H1 (cell line): ENCODE measurements around the gene KCNN1. TPM values are rescaled to one million over a fixed set of nuclear protein-coding genes. Genes with fewer than 3 reads are reported as not detected.
A peak's percentile ranks its signal among the peaks of the same experiment; 100 is the strongest.

Source experiments
- CTCF ChIA-PET: fragments of 300-600 bp; sonication (Branson Sonifier 250); formaldehyde crosslinking; loops from one replicate; lab custom pipeline; 2021; ENCODE audit not compliant: partially characterized antibody; lab: Charles Lee
- POLR2A ChIA-PET: fragments of 300-600 bp; sonication (Branson Sonifier 250); formaldehyde crosslinking; loops from one replicate; lab custom pipeline; 2021; ENCODE audit warnings: inconsistent platforms; ENCODE audit not compliant: partially characterized antibody; lab: Charles Lee
- DNase-seq, 2 experiments: peaks; one replicate each; pipeline versions ENCODE4 v3.0.0 to v3.0.0-alpha.2; 2010 to 2022; ENCODE audit warnings: low spot score in 2 of 2, low read depth in 1 of 2, mixed read lengths in 1 of 2
- FAIRE-seq: peaks from 2 replicates; lab custom pipeline; 2011; peaks lifted over from hg19 to GRCh38; lab: Jason Lieb, UNC
- H2AFZ ChIP-seq: 2 replicates; pipeline ENCODE4 v1.8.1; 2012; ENCODE audit warnings: low read length, inconsistent platforms
- H2AK5ac ChIP-seq: 2 replicates; pipeline ENCODE4 v1.6.1; 2013; ENCODE audit warnings: low read depth, low read length
- H2BK120ac ChIP-seq: replicated peaks from 2 replicates; pipeline ENCODE3; 2013; ENCODE audit warnings: low read depth, low read length, inconsistent platforms
- H2BK12ac ChIP-seq: 2 replicates; pipeline ENCODE4 v1.6.1; 2013; ENCODE audit warnings: low read depth, low read length
- H2BK15ac ChIP-seq: 2 replicates; pipeline ENCODE4 v1.6.1; 2013; ENCODE audit warnings: low read length
- H2BK20ac ChIP-seq: 2 replicates; pipeline ENCODE4 v1.6.1; 2013; ENCODE audit warnings: low read length
- H2BK5ac ChIP-seq: 2 replicates; pipeline ENCODE4 v1.6.1; 2013; ENCODE audit warnings: low read depth, low read length
- H3K14ac ChIP-seq: 2 replicates; pipeline ENCODE4 v1.6.1; 2013; ENCODE audit warnings: inconsistent platforms; ENCODE audit not compliant: insufficient read length
- H3K18ac ChIP-seq: 2 replicates; pipeline ENCODE4 v1.6.1; 2013; ENCODE audit warnings: low read length; ENCODE audit errors: extremely low read depth
- H3K23ac ChIP-seq: 2 replicates; pipeline ENCODE4 v1.6.1; 2013; ENCODE audit warnings: inconsistent platforms; ENCODE audit not compliant: insufficient read length
- H3K23me2 ChIP-seq: 2 replicates; pipeline ENCODE4 v1.6.1; 2013; ENCODE audit warnings: low read depth, low read length
- H3K27ac ChIP-seq: 2 replicates; pipeline ENCODE4 v1.6.1; 2011; ENCODE audit warnings: low read depth, low read length, inconsistent platforms
- H3K27me3 ChIP-seq, 4 experiments: replicated peaks in 1 of 4; 1 replicate in 1 of 4; 2 replicates in 3 of 4; pipeline versions ENCODE4 v1.6.1 to v1.8.1; 2011 to 2013; ENCODE audit warnings: low read length in 3 of 4, mild to moderate bottlenecking in 3 of 4, inconsistent platforms in 2 of 4, mixed read lengths in 2 of 4, moderate library complexity in 1 of 4; ENCODE audit not compliant: control insufficient read depth in 3 of 4, insufficient read depth in 3 of 4; ENCODE audit errors: extremely low read depth in 1 of 4
- H3K36me3 ChIP-seq, 4 experiments: 2 replicates each; pipeline versions ENCODE4 v1.6.1 to v1.8.1; 2011 to 2013; ENCODE audit warnings: mild to moderate bottlenecking in 4 of 4, low read length in 3 of 4, moderate library complexity in 2 of 4, control low read depth in 1 of 4, inconsistent platforms in 1 of 4; ENCODE audit not compliant: insufficient read depth in 4 of 4, control insufficient read depth in 2 of 4
- H3K4ac ChIP-seq: replicated peaks from 2 replicates; pipeline ENCODE3; 2013; ENCODE audit warnings: low read length, low read depth, mixed read lengths, inconsistent platforms; ENCODE audit not compliant: insufficient read length
- H3K4me1 ChIP-seq, 4 experiments: replicated peaks in 1 of 4; 1 replicate in 1 of 4; 2 replicates in 3 of 4; pipeline versions ENCODE4 v1.6.1 to v1.8.1; 2011 to 2013; ENCODE audit warnings: low read length in 3 of 4, inconsistent platforms in 2 of 4, mixed read lengths in 1 of 4; ENCODE audit not compliant: insufficient read depth in 4 of 4, control insufficient read depth in 3 of 4
- H3K4me2 ChIP-seq, 2 experiments: 2 replicates each; pipeline versions ENCODE4 v1.6.1 to v1.8.1; 2011 to 2013; ENCODE audit warnings: low read depth in 2 of 2, low read length in 2 of 2, control low read depth in 1 of 2, inconsistent platforms in 1 of 2, mild to moderate bottlenecking in 1 of 2; ENCODE audit not compliant: insufficient read depth in 1 of 2
- H3K4me3 ChIP-seq, 4 experiments: fragments of 200-600, 300-600 bp in 1 of 4; sonication (generic), shearing (Covaris generic), sonication (Bioruptor Twin) in 1 of 4; 2 replicates each; pipeline versions ENCODE4 v1.5.1 to v1.8.1; 2011 to 2016; ENCODE audit warnings: low read length in 4 of 4, low read depth in 3 of 4, control low read depth in 2 of 4, inconsistent platforms in 2 of 4, mild to moderate bottlenecking in 2 of 4, mixed read lengths in 1 of 4, moderate library complexity in 1 of 4; ENCODE audit not compliant: insufficient read depth in 2 of 4; ENCODE audit errors: extremely low read depth in 1 of 4
- H3K56ac ChIP-seq: replicated peaks from 2 replicates; pipeline ENCODE3; 2013; ENCODE audit warnings: low read depth, mild to moderate bottlenecking, mixed read lengths, low read length, inconsistent platforms; ENCODE audit not compliant: insufficient read length
- H3K79me1 ChIP-seq: 2 replicates; pipeline ENCODE4 v1.6.1; 2013; ENCODE audit warnings: low read depth, low read length, control low read depth
- H3K79me2 ChIP-seq, 2 experiments: 2 replicates each; pipeline versions ENCODE4 v1.6.1 to v1.8.1; 2012 to 2013; ENCODE audit warnings: low read length in 2 of 2, mild to moderate bottlenecking in 2 of 2, inconsistent platforms in 1 of 2; ENCODE audit not compliant: insufficient read depth in 2 of 2, control insufficient read depth in 1 of 2
- H3K9ac ChIP-seq, 4 experiments: replicated peaks in 1 of 4; 1 replicate in 1 of 4; 2 replicates in 3 of 4; pipeline versions ENCODE4 v1.6.1 to v1.8.1; 2011 to 2013; ENCODE audit warnings: low read depth in 3 of 4, low read length in 3 of 4, control low read depth in 2 of 4, mild to moderate bottlenecking in 2 of 4, moderate library complexity in 2 of 4, inconsistent platforms in 1 of 4; ENCODE audit errors: extremely low read depth in 1 of 4
- H3K9me3 ChIP-seq, 2 experiments: 2 replicates each; pipeline versions ENCODE4 v1.6.1 to v1.8.1; 2012 to 2013; ENCODE audit warnings: mild to moderate bottlenecking in 2 of 2, moderate library complexity in 2 of 2, control low read depth in 1 of 2, inconsistent platforms in 1 of 2, low read depth in 1 of 2, low read length in 1 of 2, mixed read lengths in 1 of 2; ENCODE audit not compliant: insufficient read depth in 2 of 2
- H4K20me1 ChIP-seq, 2 experiments: replicated peaks in 1 of 2; 2 replicates each; pipeline versions ENCODE3 to v1.8.1; 2011 to 2013; ENCODE audit warnings: inconsistent platforms in 2 of 2, low read length in 2 of 2, mild to moderate bottlenecking in 1 of 2; ENCODE audit not compliant: insufficient read depth in 2 of 2, control insufficient read depth in 1 of 2
- H4K5ac ChIP-seq: 2 replicates; pipeline ENCODE4 v1.6.1; 2013; ENCODE audit warnings: low read length, low read depth, mixed read lengths, inconsistent platforms; ENCODE audit not compliant: insufficient read length
- H4K8ac ChIP-seq: 2 replicates; pipeline ENCODE4 v1.8.0; 2013; ENCODE audit warnings: mild to moderate bottlenecking, moderate library complexity, low read length, inconsistent platforms; ENCODE audit not compliant: insufficient read depth; ENCODE audit errors: extremely low read depth
- H4K91ac ChIP-seq: replicated peaks from 2 replicates; pipeline ENCODE3; 2013; ENCODE audit warnings: low read length, mixed read lengths, inconsistent platforms; ENCODE audit not compliant: insufficient read length
- BACH1 ChIP-seq: IDR thresholded peaks from 2 replicates; pipeline ENCODE4 v1.6.1; 2012; ENCODE audit warnings: low read length, improper control_type of control experiment
- CHD1 ChIP-seq: IDR thresholded peaks from 2 replicates; pipeline ENCODE4 v1.6.1; 2012; ENCODE audit warnings: low read depth, low read length, improper control_type of control experiment
- HDAC2 ChIP-seq, 2 experiments: fragments of 300-600 bp in 1 of 2; sonication (generic) in 1 of 2; IDR thresholded peaks; 2 replicates each; pipeline ENCODE4 v1.6.1; 2011 to 2012; ENCODE audit warnings: low read depth in 2 of 2, low read length in 2 of 2, mild to moderate bottlenecking in 2 of 2, moderate library complexity in 2 of 2, borderline replicate concordance in 1 of 2, inconsistent platforms in 1 of 2
- KDM5A ChIP-seq: fragments of 200-600 bp; IDR thresholded peaks from 2 replicates; pipeline ENCODE4 v1.7.1; 2012; ENCODE audit warnings: mild to moderate bottlenecking, low read length, inconsistent platforms, mixed read lengths
- PHF8 ChIP-seq: fragments of 200-600 bp; sonication (generic); conservative IDR thresholded peaks from 2 replicates; pipeline ENCODE4 v1.7.1; 2012; ENCODE audit warnings: low read depth, mild to moderate bottlenecking, inconsistent platforms, low read length, moderate library complexity
- SIN3A ChIP-seq, 2 experiments: IDR thresholded peaks in 1 of 2; conservative IDR thresholded peaks in 1 of 2; 2 replicates each; pipeline ENCODE4 v1.6.1; 2011 to 2012; ENCODE audit warnings: low read length in 2 of 2, improper control_type of control experiment in 1 of 2, low read depth in 1 of 2, mild to moderate bottlenecking in 1 of 2
- TAF1 ChIP-seq: IDR thresholded peaks from 2 replicates; pipeline ENCODE4 v1.6.1; 2011; ENCODE audit warnings: mild to moderate bottlenecking, low read depth, low read length
- WGBS, 2 experiments: shearing (Covaris generic) in 1 of 2; methylation state at CpG; one replicate each; pipeline versions ENCODE4 v1.1.6 to v1.1.7; 2013 to 2015; ENCODE audit warnings: low lambda C conversion rate in 2 of 2, mixed read lengths in 2 of 2, inconsistent platforms in 1 of 2, low coverage in 1 of 2, missing lambda C conversion rate in 1 of 2; ENCODE audit not compliant: insufficient replicate concordance in 2 of 2, insufficient coverage in 1 of 2, insufficient read length in 1 of 2; ENCODE audit errors: extremely low coverage in 1 of 2, missing lambda C conversion rate in 1 of 2; 5-methylcytosine and 5-hydroxymethylcytosine counted together
- polyA plus RNA-seq, 7 experiments: library from polyadenylated mRNA; depleted of rRNA in 3 of 7; stranded (reverse) in 5 of 7; unstranded in 2 of 7; fragments of >200 nt in 5 of 7; fragments of 200-250 nt in 2 of 7; gene quantifications; 1 replicate in 5 of 7; 2 replicates in 1 of 7; 4 replicates in 1 of 7; pipeline versions ENCODE4 v1.2.1 to v1.2.3, GENCODE V29; 2011 to 2013; ENCODE audit warnings: missing spikeins in 2 of 7, mixed read lengths in 2 of 7
- total RNA-seq: library from RNA; stranded (reverse); fragmentation: NEBNext Ultra II Directional; extraction: Animal tissue kit (Norgen Biotek cat#: 25700); gene quantifications from 2 replicates; pipeline ENCODE4 v1.2.1, GENCODE V29; 2021

KCNN1 gene
- total and polyA plus RNA-seq, 2 of the 8 experiments (the other 6 are each of a cell fraction or from before 2014, with no cell fraction given) = 11.0 to 12.5 TPM

- H3K4me1 ChIP-seq = peaks cover 0 to 42% (median 23%) of the 10 kb centered on the region in 4 experiments; a peak in 6 of 7 replicates
- H4K5ac ChIP-seq = peak overlapping the region; percentile 53
- H3K27me3 ChIP-seq = peaks cover 19 to 55% (median 48%) of the 10 kb centered on the region in 4 experiments
Measured at GRCh38 chr19:17950310-17951156, 16.4 kb upstream of the KCNN1 start.

More at GRCh38 chr19:17950310-17951156, 16.4 kb upstream of the KCNN1 start:
- Histone ChIP-seq H3K4me3 (peak overlapping the region; percentile 48 to 73 (median 52)), H3K4ac (peak overlapping the region; percentile 60)
- WGBS, 2 experiments = 4% methylated on average over 41 of the region's 48 CpGs; no CpG with 5 or more reads in 1 of the 2 experiments
- peak in 1 of 2 experiments; percentile 45; a peak in 2 of 4 replicates for TF ChIP-seq HDAC2 (IDR thresholded peaks at IDR 0.05; ENCODE audit: borderline replicate concordance in 1 of 2, low read depth in 2 of 2, low read length in 2 of 2)
- no peak for TF ChIP-seq KDM5A
- TF ChIP-seq PHF8 = no peak
- peak; percentile 39; the same call in 1 of the 2 replicates for TF ChIP-seq TAF1
- peak; percentile 28; the same call in 1 of the 2 replicates for TF ChIP-seq BACH1
- no peak for TF ChIP-seq SIN3A (conservative IDR thresholded peaks at IDR 0.05 in 1 of 2, IDR thresholded peaks at IDR 0.05 in 1 of 2; ENCODE audit: low read depth in 1 of 2, low read length in 2 of 2)
- TF ChIP-seq CHD1 = no peak
- TF ChIP-seq, all 59 proteins: peak for 3
- H3K79me1 ChIP-seq = no peaks in the 10 kb centered on the region
- no peak overlapping the region; the same call in 1 of the 2 replicates for H2BK15ac ChIP-seq
- H2BK12ac ChIP-seq = peak overlapping the region; percentile 92; the same call in 1 of the 2 replicates
- peak overlapping the region; percentile 75 for H2BK5ac ChIP-seq
- peak in 1 of 2 experiments; percentile 70 for DNase-seq
- no peak for FAIRE-seq
- H3K14ac ChIP-seq = no peak overlapping the region
- no peaks in the 10 kb centered on the region for H3K9me3 ChIP-seq
- H2BK120ac ChIP-seq = peak overlapping the region; percentile 78
- H3K27ac ChIP-seq = no peak overlapping the region
- CTCF ChIA-PET = interaction anchor here (1.0 to 21.5 kb wide), 4 partner anchors 12 to 91 kb away, joined by 3 to 271 read pairs (median 6); partner anchors contain the start of genes RPL18A and SLC5A5
- no peaks in the 10 kb centered on the region for H3K36me3 ChIP-seq
- no peak overlapping the region for H3K23ac ChIP-seq
- peak overlapping the region; percentile 91; the same call in 1 of the 2 replicates for H2AK5ac ChIP-seq
- peak overlapping the region; percentile 97 for H4K91ac ChIP-seq
- H2AFZ ChIP-seq = no peak overlapping the region
- H3K9ac ChIP-seq = peak overlapping the region in 1 of 4 experiments; percentile 7; a peak in 2 of 7 replicates
- peak overlapping the region; percentile 90 for H4K8ac ChIP-seq
- peak overlapping the region; percentile 85 for H3K18ac ChIP-seq
- H3K23me2 ChIP-seq = peaks cover 30% of the 10 kb centered on the region
- peak overlapping the region; percentile 88 to 94 for H3K4me2 ChIP-seq
- no peaks in the 10 kb centered on the region for H3K79me2 ChIP-seq
- H2BK20ac ChIP-seq = peak overlapping the region; percentile 95; the same call in 1 of the 2 replicates
- H4K20me1 ChIP-seq = peaks cover 0 to 2% of the 10 kb centered on the region in 2 experiments
- no peak overlapping the region for H3K56ac ChIP-seq
- POLR2A ChIA-PET = interaction anchor here (0.5 to 4.1 kb wide), 8 partner anchors 8 to 331 kb away, joined by 3 to 21 read pairs (median 4); partner anchors contain the start of genes JUND, KCNN1 and RPL18A
